HepG2 (cell line): ENCODE results near the gene FLYWCH1. TPM values are rescaled to one million over a fixed set of nuclear protein-coding genes. Genes with fewer than 3 reads are reported as not detected.
A peak's percentile ranks its signal among the peaks of the same experiment; 100 is the strongest.

ENCODE experiments used
- ATF2 ChIP-seq: sonication (generic); formaldehyde crosslinking; IDR thresholded peaks from 2 replicates; pipeline ENCODE4 v1.4.0; 2020; ENCODE audit warnings: missing genetic modification reagents
- ATM ChIP-seq: fragments of 450-650 bp; IDR thresholded peaks from 2 replicates; pipeline ENCODE4 v1.7.1; 2017; ENCODE audit warnings: mild to moderate bottlenecking, borderline replicate concordance
- CEBPG ChIP-seq: IDR thresholded peaks from 2 replicates; pipeline ENCODE4 v1.6.1; 2016
- CHD2 ChIP-seq: IDR thresholded peaks from 2 replicates; pipeline ENCODE4 v1.6.1; 2011; ENCODE audit warnings: low read depth, low read length, improper control_type of control experiment
- CSRNP2 ChIP-seq: sonication (generic); formaldehyde crosslinking; conservative IDR thresholded peaks from 2 replicates; pipeline ENCODE4 v1.8.0; 2022; ENCODE audit warnings: low read depth, missing genetic modification reagents
- GABPB1 ChIP-seq: IDR thresholded peaks from 2 replicates; pipeline ENCODE4 v1.6.1; 2016; ENCODE audit warnings: mild to moderate bottlenecking, missing genetic modification reagents, moderate library complexity, missing compliant biosample characterization
- MLXIP ChIP-seq: sonication (generic); formaldehyde crosslinking; IDR thresholded peaks from 2 replicates; pipeline ENCODE4 v1.9.0; 2021; ENCODE audit warnings: missing genetic modification reagents, borderline replicate concordance
- NCOA1 ChIP-seq: sonication (generic); formaldehyde crosslinking; IDR thresholded peaks from 2 replicates; pipeline ENCODE4 v1.9.0; 2021; ENCODE audit warnings: missing genetic modification reagents
- PLRG1 ChIP-seq: fragments of 450-650 bp; conservative IDR thresholded peaks from 2 replicates; pipeline ENCODE4 v1.6.1; 2016
- RORA ChIP-seq: sonication (generic); formaldehyde crosslinking; IDR thresholded peaks from 2 replicates; pipeline ENCODE4 v1.5.0; 2020; ENCODE audit warnings: mild to moderate bottlenecking, missing genetic modification reagents, moderate library complexity
- SNAPC5 ChIP-seq: sonication (generic); formaldehyde crosslinking; IDR thresholded peaks from 2 replicates; pipeline ENCODE4 v1.8.1; 2023; ENCODE audit warnings: mild to moderate bottlenecking, missing genetic modification reagents, borderline replicate concordance
- U2AF1 ChIP-seq: fragments of 200-400 bp; formaldehyde crosslinking; optimal IDR thresholded peaks from 2 replicates; pipeline ENCODE3; 2017; ENCODE audit warnings: mild to moderate bottlenecking, low read depth, low read length
- ZBTB25 ChIP-seq: IDR thresholded peaks from 2 replicates; pipeline ENCODE4 v1.6.1; 2018; ENCODE audit warnings: missing genetic modification reagents
- ZFAT ChIP-seq: sonication (generic); formaldehyde crosslinking; conservative IDR thresholded peaks from 2 replicates; pipeline ENCODE4 v1.8.1; 2023; ENCODE audit warnings: missing genetic modification reagents, inconsistent platforms
- ZNF18 ChIP-seq: sonication (generic); formaldehyde crosslinking; IDR thresholded peaks from 2 replicates; pipeline ENCODE4 v1.8.0; 2022; ENCODE audit warnings: mild to moderate bottlenecking, missing genetic modification reagents; ENCODE audit not compliant: insufficient replicate concordance
- ZNF274 ChIP-seq: sonication (generic); formaldehyde crosslinking; IDR thresholded peaks from 2 replicates; pipeline ENCODE4 v1.5.1; 2020; ENCODE audit warnings: mild to moderate bottlenecking, missing genetic modification reagents
- ZNF563 ChIP-seq: sonication (generic); formaldehyde crosslinking; IDR thresholded peaks from 2 replicates; pipeline ENCODE4 v1.8.0; 2022; ENCODE audit warnings: mild to moderate bottlenecking, moderate library complexity, missing genetic modification reagents
- ZNF644 ChIP-seq: IDR thresholded peaks from 2 replicates; pipeline ENCODE4 v1.6.1; 2016; ENCODE audit warnings: low read depth
- ZSCAN12 ChIP-seq: sonication (generic); formaldehyde crosslinking; IDR thresholded peaks from 2 replicates; pipeline ENCODE4 v1.9.0; 2021; ENCODE audit warnings: mild to moderate bottlenecking, missing genetic modification reagents
- ZSCAN22 ChIP-seq: sonication (generic); formaldehyde crosslinking; IDR thresholded peaks from 2 replicates; pipeline ENCODE4 v1.4.0; 2020; ENCODE audit warnings: mild to moderate bottlenecking, missing genetic modification reagents
- ZSCAN25 ChIP-seq: sonication (generic); formaldehyde crosslinking; IDR thresholded peaks from 2 replicates; pipeline ENCODE4 v1.8.0; 2022; ENCODE audit warnings: mild to moderate bottlenecking, missing genetic modification reagents
- polyA plus RNA-seq, 8 experiments: library from polyadenylated mRNA; depleted of rRNA in 3 of 8; stranded (reverse) in 7 of 8; unstranded in 1 of 8; fragments of >200 nt; fragmentation: Illumina TruSeq in 4 of 8; extraction: Trizol in 4 of 8; gene quantifications; 2 replicates each; pipeline versions ENCODE4 v1.2.1 to v1.2.3, GENCODE V29; 2011 to 2016; ENCODE audit warnings: low read depth in 4 of 8, missing spikeins in 1 of 8, mixed read lengths in 1 of 8; ENCODE audit not compliant: insufficient read depth in 1 of 8
- total RNA-seq, 5 experiments: library from RNA; depleted of rRNA; stranded (reverse); fragments of >200 nt; fragmentation: Illumina TruSeq; extraction: Trizol; gene quantifications; 2 replicates each; pipeline ENCODE4 v1.2.3, GENCODE V29; 2016; ENCODE audit warnings: low read depth in 1 of 5

The FLYWCH1 gene
- total and polyA plus RNA-seq, 2 of the 13 experiments (the other 11 are each of a cell fraction or from before 2014, with no cell fraction given) = 7.3 to 12.4 TPM

- TF ChIP-seq ATF2 (CRISPR knock-in tag) (peak; percentile 87), GABPB1 (CRISPR knock-in tag) (peak; percentile 94), ZSCAN12 (peak; percentile 82; the same call in 1 of the 2 replicates), PLRG1 (no peak), ZNF18 (CRISPR knock-in tag) (peak; percentile 94), ZFAT (no peak), RORA (CRISPR knock-in tag) (no peak), MLXIP (CRISPR knock-in tag) (peak; percentile 81; the same call in 1 of the 2 replicates), SNAPC5 (CRISPR knock-in tag) (peak; percentile 78; the same call in 1 of the 2 replicates), ZBTB25 (peak; percentile 89), CEBPG (CRISPR knock-in tag) (no peak), U2AF1 (no peak), CSRNP2 (CRISPR knock-in tag) (0 out of 2 replicates have a peak, but pooled peaks have one; percentile 18), ZNF274 (CRISPR knock-in tag) (peak; percentile 97), ZSCAN25 (CRISPR knock-in tag) (peak; percentile 84), NCOA1 (CRISPR knock-in tag) (no peak), CHD2 (no peak), ZSCAN22 (peak; percentile 81; the same call in 1 of the 2 replicates), ZNF644 (CRISPR knock-in tag) (peak; percentile 24; the same call in 1 of the 2 replicates), ZNF563 (CRISPR knock-in tag) (peak; percentile 99), ATM (no peak)
Observed at GRCh38 chr16:2968738-2969544, 57.2 kb downstream of the FLYWCH1 start, which contains the start of gene PAQR4 (continued).
